SH-SY5Y (cell line): ENCODE measurements around the gene KCNV2.

Experiments
- GATA2 ChIP-seq: IDR thresholded peaks from 2 replicates; pipeline ENCODE4 v1.6.1; 2011; ENCODE audit warnings: mild to moderate bottlenecking, low read depth, low read length
- GATA3 ChIP-seq: IDR thresholded peaks from 2 replicates; pipeline ENCODE4 v1.6.1; 2011; ENCODE audit warnings: low read depth, mild to moderate bottlenecking, low read length, moderate library complexity

DNA sequence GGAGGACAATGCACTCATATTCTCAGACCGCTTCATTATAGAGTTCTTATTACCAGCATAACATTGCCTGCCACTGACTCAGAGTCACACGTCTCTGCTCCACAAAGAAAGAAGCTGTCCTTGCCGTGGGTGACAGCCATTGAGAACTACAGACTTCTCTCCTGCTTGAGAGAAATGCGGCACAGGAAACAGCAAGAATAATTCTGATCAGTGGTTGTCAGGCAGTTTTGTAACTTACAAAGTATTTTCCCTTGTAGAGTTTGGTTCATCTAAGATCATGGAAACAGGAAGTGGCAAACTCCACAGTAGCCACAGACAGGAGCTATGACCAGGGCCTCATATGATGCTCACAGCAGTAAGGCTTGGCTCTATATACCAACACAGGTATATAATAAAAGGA lies 47.0 kb downstream of the KCNV2 start:
- no peak for TF ChIP-seq GATA2
- TF ChIP-seq GATA3: no peak
